HG02678 (cell line): ENCODE results near the gene NIF3L1.
"Not testable (repeated sequence)": the region's sequence is repeated elsewhere in the genome, so short reads cannot be mapped to it uniquely, and the experiment has no call there.

ENCODE experiments used
- ATAC-seq: cut with Tn5 transposase; IDR thresholded peaks from one replicate; pipeline ENCODE4 v1.9.1; 2021; ENCODE audit warnings: mild to moderate bottlenecking, moderate library complexity; ENCODE audit not compliant: unreplicated experiment

NIF3L1 gene

GRCh38 chr2:200869014-200869413, 20.2 kb upstream of the NIF3L1 start:
- ATAC-seq = no peak

- ATAC-seq = no peak
Observed at GRCh38 chr2:200871151-200871550, 18.0 kb upstream of the NIF3L1 start.

DNA sequence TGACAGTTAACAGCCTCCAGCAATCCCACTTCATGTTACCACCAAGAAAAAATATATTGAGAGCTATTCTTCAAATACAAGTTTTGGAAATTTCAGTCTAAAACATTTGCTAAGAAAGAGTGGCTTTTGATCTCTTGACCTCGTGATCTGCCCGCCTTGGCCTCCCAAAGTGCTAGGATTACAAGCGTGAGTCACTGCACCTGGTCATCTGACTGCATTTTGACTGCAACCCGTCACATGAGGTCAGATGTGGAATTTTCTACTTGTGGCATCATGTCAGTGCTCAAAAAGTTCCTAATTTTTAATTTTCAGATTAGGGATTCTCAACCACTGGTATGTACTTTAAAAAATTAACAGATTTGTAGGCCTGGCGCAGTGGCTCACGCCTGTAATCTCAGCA, 15.6 kb upstream of the NIF3L1 start:
- no peak for ATAC-seq

DNA sequence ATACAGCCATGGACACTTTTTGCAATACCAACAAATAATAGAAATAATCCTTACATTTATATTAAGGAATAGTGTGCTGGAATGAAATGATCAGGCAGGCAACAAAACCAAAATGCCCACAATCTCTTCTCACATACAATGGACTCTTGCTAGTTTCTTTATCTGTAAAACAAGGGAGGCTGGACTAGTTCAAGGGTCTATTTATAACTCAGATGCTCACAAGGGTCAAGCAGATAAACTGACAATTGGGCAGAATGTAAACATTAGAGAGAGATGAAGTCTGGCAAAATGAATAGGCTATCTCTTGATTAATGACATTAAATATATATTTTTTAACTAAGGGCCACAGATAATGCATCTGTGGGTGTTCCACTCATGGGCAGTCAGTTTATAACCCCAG, 11.7 kb upstream of the NIF3L1 start:
- no peak for ATAC-seq

DNA sequence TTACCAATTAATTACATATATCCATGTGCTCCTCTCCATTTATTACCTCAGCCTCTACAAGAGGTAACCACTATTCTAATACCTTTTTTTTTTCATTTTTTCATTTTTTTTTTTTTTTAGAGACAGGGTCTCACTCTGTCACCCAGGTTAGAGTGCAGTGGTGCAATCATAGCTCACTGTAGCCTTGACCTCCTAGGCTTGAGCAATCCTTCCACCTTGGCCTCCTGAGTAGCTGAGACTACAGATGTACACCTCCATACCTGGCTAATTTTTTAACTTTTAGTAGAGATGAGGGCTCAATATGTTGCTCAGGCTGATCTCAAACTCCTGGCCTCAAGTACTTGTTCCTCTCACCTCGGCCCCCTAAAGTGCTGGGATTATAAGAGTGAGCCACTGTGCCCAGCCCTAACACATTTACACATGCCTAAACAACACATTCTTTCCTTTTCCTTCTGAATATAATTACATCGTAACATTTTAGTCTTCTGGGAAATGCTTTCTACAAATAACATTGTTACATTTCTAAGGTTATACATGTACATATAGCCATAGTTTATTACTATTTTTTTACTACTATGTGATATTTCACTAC, 10.8 kb upstream of the NIF3L1 start:
- no peak for ATAC-seq

DNA sequence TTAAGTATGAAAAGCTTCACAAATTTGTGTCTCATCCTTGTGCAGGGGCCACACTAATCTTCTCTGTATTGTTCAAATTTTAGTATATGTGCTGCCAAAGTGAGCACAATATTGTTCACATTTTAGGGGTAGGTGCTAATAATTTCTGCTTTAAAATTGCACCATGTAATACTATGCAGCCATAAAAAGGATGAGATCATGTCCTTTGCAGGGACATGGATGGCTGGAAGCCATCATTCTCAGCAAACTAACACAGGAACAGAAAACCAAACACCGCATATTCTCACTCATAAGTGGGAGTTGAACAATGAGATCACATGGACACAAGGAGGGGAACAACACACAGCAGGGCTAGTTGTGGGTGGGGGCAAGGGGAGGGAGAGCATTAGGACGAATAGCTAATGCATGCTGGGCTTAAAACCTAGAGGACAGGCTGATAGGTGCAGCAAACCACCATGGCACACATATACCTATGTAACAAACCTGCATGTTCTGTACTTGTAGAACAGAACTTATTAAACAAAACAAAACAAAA, 7.4 kb upstream of the NIF3L1 start:
- not testable (repeated sequence) for ATAC-seq

- ATAC-seq = no peak
Observed at GRCh38 chr2:200899482-200899881, 10.3 kb downstream of the NIF3L1 start.

GRCh38 chr2:200901459-200902072, 12.4 kb downstream of the NIF3L1 start:
- peak; percentile 98 for ATAC-seq

- no peak for ATAC-seq
Observed at GRCh38 chr2:200905618-200906296, 16.6 kb downstream of the NIF3L1 start.

- ATAC-seq = no peak
Observed at GRCh38 chr2:200909958-200910357, 20.8 kb downstream of the NIF3L1 start.

- no peak for ATAC-seq
Observed at GRCh38 chr2:200913654-200914053, 24.5 kb downstream of the NIF3L1 start.

DNA sequence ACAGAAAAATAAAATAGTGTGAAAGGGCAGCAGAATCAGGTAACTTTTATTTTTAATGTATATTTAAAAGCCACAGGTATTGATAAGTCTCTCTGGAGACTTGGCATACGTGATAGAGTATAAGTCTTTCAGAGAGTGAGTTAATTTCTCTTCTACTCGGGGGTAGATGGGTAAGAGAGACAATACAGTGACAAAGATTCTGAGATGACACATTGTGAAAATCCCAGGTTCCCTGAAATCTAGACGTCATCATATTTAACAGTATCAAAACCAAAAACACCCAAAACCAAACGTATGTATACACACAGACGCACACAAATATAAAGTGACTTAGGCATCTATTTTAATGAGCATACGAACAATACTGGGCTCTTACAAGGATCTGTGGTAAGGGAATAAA, 33.3 kb downstream of the NIF3L1 start:
- no peak for ATAC-seq

DNA sequence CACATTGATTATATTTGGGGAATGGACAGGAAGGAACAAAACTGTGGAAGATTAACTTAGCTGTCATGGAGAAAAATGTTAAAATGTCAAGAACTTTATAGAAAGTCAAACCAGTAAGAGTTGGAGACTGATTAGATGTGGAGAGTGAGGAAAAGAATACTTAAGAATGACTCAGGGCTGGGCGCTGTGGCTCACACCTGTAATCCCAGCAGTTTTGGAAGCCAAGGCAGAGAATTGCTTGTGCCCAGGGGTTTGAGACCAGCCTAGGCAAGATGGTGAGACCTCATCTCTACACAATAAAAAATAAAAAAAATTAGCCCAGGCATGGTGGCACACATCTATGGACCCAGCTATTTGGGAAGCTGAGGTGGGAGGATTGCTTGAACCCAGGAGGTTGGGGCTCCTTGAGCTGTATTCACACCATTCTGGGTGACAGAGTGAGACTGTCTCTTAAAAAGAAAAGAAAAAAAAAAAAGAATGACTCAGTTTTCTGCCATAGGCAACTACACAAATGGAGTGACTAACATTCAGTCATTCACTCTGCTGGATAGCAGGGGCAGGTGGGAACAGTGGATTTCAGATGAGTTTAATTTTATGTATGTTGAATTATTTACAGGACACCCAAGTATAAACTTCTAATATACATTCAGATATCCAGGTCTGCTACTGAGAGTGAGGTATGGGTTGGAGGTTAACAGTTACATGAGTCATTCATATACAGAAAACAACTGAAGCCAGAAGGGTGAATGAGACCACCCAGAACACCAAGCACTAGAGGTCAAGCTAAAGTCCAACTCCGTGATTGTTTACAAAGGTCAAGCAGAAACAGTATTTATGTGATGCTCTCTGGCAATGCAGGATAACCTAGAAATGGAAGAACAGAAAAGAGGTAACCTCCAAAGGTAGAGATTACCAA, 40.4 kb downstream of the NIF3L1 start:
- ATAC-seq = no peak

GRCh38 chr2:200930947-200931626, 41.9 kb downstream of the NIF3L1 start:
- no peak for ATAC-seq

- no peak for ATAC-seq
Observed at GRCh38 chr2:200939832-200940231, 50.7 kb downstream of the NIF3L1 start.

- no peak for ATAC-seq
Observed at GRCh38 chr2:200943527-200944105, 54.4 kb downstream of the NIF3L1 start.

DNA sequence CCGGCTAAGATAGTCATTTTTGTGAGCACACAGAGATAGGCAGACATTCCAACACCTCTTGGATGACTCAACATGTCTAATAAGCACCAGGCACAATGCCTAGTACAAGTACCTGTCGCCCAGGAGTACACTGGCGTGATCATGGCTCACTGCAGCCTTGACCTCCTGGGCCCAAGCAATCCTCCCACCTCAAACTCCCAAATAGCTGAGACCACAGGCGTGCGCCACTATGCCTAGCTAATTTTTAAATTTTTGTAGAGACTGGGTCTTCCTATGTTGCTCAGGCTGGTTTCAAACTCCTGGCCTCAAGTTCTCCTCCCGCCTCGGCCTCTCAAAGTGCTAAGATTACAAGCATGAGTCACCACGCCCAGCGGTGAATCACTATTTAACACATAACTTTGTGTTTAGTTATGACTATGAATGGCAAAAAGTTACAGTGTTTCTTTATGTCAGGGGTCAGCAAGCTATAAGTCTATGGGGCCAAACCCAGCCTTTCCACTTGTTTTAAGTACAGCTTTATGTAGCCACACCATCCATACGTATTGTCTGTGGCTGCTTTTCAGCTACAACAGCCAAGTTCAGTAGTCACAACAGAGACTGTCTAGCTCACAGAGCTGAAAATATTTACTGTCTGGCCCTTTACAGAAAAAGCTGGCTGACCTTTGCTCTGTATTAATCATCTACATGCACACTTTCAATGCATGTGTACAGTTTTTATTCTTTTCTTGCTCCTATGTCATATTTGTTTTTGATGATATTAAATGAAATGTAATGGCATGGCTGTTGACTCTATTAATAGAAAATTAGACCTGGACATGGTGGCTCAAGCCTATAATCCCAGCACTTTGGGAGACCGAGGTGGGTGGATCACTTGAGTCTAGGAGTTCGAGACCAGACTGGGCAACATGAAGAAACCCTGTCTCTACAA, 55.6 kb downstream of the NIF3L1 start:
- ATAC-seq = no peak

GRCh38 chr2:200945395-200945729, 56.2 kb downstream of the NIF3L1 start:
- ATAC-seq = no peak

GRCh38 chr2:200950378-200950777, 61.2 kb downstream of the NIF3L1 start:
- ATAC-seq = no peak
